GM12874 (cell line): ENCODE measurements around the gene NRXN3.

Experiments
- TF ChIP-seq, protein P1 (sequence below): IDR thresholded peaks from 2 replicates; pipeline ENCODE4 v1.5.1; 2011; ENCODE audit warnings: low read depth, mild to moderate bottlenecking, control low read depth, low read length, moderate library complexity; ENCODE audit not compliant: insufficient read depth

NRXN3 gene

DNA sequence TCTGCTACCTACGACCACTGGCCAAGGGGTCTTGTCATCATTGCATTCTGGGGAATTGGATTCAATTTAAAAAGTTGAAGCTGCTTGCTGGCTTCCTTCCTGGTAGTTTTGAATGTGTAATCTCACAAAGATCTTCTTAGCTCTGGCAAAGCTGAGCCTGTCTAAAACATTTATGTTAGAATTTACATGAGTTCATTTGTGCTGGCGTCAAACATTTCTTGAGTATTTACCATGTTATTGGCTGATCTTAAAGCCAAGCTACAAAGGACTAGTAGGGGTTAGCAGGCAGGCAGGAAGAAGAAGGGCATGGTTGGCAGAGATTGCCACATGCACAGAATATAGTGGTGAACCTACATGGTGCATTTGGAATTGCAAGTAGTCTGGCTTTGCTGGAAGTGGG, 1596.3 kb downstream of the NRXN3 start:
- TF ChIP-seq, protein P1, sequence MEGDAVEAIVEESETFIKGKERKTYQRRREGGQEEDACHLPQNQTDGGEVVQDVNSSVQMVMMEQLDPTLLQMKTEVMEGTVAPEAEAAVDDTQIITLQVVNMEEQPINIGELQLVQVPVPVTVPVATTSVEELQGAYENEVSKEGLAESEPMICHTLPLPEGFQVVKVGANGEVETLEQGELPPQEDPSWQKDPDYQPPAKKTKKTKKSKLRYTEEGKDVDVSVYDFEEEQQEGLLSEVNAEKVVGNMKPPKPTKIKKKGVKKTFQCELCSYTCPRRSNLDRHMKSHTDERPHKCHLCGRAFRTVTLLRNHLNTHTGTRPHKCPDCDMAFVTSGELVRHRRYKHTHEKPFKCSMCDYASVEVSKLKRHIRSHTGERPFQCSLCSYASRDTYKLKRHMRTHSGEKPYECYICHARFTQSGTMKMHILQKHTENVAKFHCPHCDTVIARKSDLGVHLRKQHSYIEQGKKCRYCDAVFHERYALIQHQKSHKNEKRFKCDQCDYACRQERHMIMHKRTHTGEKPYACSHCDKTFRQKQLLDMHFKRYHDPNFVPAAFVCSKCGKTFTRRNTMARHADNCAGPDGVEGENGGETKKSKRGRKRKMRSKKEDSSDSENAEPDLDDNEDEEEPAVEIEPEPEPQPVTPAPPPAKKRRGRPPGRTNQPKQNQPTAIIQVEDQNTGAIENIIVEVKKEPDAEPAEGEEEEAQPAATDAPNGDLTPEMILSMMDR, result no peak

DNA sequence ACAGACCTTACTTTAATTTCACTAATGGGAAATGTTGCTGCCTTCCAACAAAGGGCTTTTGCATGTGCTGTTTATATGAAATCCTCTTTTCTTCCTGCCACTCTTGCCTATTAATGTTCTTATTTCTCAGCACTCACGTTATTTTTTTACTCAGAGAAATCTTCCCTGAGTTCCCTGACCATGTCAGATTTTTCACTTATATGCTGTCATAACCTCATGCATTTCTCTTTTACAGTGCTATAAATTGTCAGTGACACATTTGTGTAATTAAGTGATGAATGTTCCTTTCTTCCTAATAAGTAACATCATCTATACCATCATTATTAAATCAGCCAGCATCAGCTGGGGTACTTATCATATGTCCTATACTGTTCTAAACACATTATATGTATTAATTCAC, 1597.1 kb downstream of the NRXN3 start:
- TF ChIP-seq, protein P1, result no peak

DNA sequence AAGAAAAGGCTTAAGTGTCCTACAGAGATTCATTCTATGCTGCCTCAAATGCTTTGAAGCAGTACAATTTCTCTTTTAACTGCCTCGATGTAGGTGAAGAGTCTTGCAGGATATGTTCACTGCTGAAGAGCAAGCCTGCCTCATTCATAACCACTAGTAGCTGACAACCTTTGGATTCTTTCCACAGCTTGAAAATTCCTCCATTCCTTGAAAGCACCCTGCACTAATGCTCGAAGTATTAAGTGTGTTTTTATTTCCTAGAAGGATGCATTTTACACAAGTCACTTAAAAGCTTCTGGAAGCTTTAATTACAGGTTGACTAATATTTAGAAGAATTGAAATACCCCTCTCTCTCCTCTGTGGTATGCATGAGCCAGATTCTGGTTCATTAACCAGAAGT, 1611.7 kb downstream of the NRXN3 start:
- TF ChIP-seq, protein P1, result no peak

DNA sequence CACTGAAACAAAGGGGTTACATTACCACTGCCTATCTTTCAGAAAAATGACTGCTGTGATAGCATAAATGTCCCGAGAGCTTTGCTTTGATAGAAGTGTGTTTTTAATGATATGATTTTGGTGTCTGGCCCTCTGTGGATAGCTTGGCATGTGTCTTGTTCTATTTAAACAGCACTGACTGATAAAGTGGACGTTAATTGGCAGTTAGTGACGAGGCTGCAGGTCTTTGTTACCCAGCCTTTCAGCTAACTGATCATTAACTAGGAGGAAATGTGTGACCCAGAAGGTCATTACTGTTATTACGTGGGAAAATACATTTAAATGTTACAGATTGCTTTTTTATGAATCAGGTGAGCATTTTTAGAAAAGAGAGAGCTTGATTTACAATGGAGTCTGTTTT, 1612.9 kb downstream of the NRXN3 start:
- TF ChIP-seq, protein P1, result no peak

DNA sequence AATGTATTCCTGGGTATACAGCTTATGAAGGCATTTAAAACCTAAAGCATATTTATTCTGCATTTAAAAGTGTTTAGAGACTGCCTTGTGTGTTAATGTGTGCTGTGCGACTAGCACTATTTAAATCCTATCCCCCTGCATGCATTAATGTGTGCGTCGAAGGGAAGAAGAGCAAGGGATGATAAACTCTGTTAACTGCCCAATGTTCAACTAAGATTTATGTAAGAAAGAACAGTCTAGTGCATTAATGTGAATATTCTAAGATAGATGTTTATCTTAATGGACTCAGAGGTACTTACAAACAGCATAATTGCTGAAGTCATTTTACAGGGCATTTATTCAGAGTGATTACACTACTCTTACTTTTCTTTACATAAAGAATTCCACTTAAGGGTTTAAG, 1616.3 kb downstream of the NRXN3 start:
- TF ChIP-seq, protein P1, result no peak

DNA sequence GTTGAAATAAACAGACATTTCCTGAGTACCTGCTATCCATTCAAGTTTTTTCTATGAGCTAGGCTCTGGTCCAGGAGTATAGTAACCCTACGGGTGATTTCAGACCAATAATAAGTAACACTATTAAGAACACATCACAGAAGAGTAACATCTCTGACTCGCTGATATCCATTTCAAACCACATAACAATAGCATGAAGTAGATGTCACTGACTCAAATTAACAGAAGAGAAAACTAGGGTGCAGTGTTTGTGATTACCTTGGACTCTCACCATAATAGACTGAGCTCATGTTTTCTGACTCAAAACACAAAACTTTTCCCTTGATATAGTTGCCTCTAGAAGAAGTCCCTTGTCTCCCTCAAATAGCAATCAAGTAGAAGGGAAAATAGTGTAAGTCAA, 1618.2 kb downstream of the NRXN3 start:
- TF ChIP-seq, protein P1, result no peak

DNA sequence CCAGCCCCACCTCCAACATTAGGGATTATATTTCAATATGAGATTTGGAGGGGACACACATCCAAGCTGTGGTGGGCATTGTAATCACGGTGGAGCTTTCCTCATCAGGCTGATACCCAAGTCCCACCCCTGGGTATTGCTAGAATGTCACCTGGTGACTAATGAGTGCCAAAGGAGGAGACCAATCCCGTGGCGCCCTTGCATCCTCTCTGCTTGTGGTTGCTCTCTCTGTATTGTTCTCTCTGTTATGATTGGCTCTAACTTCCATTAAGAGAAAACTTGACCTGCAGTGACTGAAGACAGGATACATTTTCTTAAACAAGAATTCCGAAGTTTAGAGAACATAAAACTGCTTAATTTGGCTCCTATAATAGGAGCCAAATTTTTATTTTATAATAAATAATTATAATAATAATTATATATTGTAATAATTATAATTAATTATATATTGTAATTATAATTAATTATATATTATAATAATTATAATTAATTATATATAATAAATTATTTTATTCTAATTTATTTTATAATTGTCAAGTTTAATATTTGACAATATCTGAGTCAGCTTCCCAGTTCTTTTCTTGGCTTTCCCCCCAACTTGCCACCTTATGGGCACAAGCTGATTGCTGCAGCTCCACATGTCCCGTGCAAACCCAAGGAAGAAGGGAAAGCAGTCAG, 1621.0 kb downstream of the NRXN3 start:
- TF ChIP-seq, protein P1, result no peak

DNA sequence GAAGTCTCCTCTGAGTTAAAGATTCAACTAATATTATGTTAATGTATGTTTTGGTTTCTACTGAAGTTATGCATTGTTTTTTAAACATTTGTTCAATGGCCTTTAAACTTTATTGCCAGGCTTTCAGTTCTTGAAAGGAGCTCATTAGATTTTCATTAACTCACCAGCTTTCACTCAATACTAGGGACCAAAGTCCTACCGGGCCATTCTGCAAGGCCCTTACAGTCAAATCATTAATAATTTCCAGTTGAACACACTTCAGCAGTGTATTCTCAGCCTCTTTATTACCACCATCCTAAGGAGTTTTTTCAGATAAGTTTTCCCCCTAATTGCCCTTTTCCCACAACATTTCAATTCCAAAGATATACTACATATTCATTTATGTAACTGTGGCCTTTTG, 1631.9 kb downstream of the NRXN3 start:
- TF ChIP-seq, protein P1, result no peak
